Fibroblast of lung (primary cell): ENCODE results near the gene FBLN1.
"Not testable (repeated sequence)": the region's sequence is repeated elsewhere in the genome, so short reads cannot be mapped to it uniquely, and the experiment has no call there.

Source experiments
- EZH2 ChIP-seq: IDR thresholded peaks from 2 replicates; pipeline ENCODE4 v1.5.1; 2012; ENCODE audit warnings: low read length, control low read depth, mild to moderate bottlenecking; ENCODE audit errors: missing control alignments
- TF ChIP-seq, protein P1 (sequence below), 2 donors: IDR thresholded peaks in 1 of 2; conservative IDR thresholded peaks in 1 of 2; 1 replicate in 1 of 2; 2 replicates in 1 of 2; pipeline ENCODE4 v1.5.1; 2011 to 2012; ENCODE audit warnings: low read length in 2 of 2, control low read depth in 1 of 2, inconsistent platforms in 1 of 2, low read depth in 1 of 2, mild to moderate bottlenecking in 1 of 2

DNA sequence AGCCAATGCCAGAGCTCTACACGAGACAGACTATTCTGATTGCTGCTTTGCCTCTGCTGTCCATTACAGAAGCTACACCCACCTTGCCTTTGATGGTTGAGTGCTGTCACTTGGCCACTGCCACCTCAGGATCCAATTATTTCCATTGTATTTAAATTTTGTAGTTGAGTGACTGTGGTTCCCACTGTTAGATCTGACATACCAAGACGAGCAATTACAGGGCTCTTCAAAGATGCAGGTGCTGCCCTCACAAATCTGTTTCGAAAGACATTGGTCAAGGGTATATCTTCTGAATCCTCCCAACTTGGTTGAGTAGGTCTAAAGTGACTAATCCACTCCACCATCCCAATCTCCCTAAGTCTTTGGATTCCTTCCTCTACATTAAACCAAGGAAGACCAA lies 57.4 kb downstream of the FBLN1 start:
- TF ChIP-seq, protein P1, sequence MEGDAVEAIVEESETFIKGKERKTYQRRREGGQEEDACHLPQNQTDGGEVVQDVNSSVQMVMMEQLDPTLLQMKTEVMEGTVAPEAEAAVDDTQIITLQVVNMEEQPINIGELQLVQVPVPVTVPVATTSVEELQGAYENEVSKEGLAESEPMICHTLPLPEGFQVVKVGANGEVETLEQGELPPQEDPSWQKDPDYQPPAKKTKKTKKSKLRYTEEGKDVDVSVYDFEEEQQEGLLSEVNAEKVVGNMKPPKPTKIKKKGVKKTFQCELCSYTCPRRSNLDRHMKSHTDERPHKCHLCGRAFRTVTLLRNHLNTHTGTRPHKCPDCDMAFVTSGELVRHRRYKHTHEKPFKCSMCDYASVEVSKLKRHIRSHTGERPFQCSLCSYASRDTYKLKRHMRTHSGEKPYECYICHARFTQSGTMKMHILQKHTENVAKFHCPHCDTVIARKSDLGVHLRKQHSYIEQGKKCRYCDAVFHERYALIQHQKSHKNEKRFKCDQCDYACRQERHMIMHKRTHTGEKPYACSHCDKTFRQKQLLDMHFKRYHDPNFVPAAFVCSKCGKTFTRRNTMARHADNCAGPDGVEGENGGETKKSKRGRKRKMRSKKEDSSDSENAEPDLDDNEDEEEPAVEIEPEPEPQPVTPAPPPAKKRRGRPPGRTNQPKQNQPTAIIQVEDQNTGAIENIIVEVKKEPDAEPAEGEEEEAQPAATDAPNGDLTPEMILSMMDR (conservative IDR thresholded peaks at IDR 0.05 in 1 of 2, IDR thresholded peaks at IDR 0.05 in 1 of 2; ENCODE audit: low read depth in 1 of 2, low read length in 2 of 2), result not testable (repeated sequence)
- not testable (repeated sequence) for TF ChIP-seq EZH2
